GM10847 (cell line): Measurements from ENCODE around the gene GLO1.
A peak's percentile ranks its signal among the peaks of the same experiment; 100 is the strongest.

ENCODE experiments used
- POLR2A ChIP-seq: IDR thresholded peaks from 2 replicates; pipeline ENCODE4 v1.6.1; 2011; ENCODE audit not compliant: insufficient read length; ENCODE audit errors: extremely low read depth

GLO1 gene

DNA sequence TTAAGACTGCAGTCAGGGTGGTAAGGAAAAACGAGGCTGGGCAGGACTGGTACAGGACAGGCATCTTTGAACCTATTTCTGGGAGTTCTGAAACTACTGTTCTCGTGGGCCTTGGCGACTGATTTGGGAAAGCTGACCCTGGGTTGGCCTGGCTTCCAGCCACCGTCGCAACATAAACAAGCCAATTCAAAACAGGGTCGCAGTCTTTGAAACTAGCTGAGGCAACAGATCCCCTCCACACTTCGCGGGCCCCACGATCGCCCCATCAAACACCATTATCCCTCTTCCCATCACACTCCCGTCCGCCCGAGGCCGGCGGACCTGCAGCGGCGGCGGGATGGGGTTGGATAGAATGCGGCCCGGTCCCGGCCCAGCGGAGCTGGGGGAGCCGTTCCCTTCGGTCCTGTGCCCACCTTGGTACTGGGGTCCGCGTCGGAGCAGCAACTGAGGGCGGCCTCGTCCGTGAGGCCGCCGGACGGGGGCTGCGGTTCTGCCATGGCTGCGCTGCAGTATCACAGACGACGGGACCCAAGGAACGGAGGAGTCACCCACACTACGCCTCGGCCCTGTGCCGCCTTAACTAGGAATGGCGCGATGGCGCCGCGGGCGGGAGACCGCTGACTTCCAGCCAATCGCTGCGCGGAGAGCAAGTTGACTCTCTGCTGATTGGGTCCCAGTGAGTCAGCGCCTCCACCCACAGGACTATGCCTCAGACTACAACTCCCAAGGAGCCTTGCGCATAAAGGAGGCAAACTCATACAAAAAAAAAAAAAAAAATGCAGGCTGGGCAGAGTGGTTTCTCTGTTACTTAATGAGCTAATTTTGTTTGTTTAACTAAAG lies at the start of gene GLO1:
GLO1 (minus strand) TSS at position 588 of the 840 bp plus-strand sequence; CDS start at position 497, 91 bp downstream.
- TF ChIP-seq POLR2A, result peak; percentile 83

- no peak for TF ChIP-seq POLR2A
These were observed 48.1 kb upstream of the GLO1 start for GRCh38 chr6:38750968-38751615.

GRCh38 chr6:38749473-38749872 lies 46.5 kb upstream of the GLO1 start:
- TF ChIP-seq POLR2A, result no peak

- TF ChIP-seq POLR2A, result no peak
These were observed 36.6 kb upstream of the GLO1 start for GRCh38 chr6:38739532-38739931.

DNA sequence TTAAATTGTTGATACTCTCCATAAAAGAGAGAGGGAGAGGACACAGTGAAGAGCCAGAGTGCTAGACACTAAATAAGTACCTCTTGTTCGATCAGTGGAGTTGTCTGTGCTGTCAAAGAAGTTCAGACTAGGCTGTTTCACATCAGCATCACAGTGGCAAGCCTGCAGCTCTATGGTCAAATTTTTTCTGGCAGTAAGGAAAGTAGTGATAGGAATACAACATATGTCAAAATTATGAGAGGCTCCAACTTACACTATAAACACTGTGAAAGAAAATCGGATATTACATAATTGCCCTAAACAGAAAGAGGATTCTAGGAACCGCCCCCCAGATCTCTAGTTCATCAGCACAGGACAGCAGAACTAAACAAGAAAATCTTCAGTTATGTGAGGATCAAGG lies 35.3 kb upstream of the GLO1 start:
- TF ChIP-seq POLR2A, result no peak

DNA sequence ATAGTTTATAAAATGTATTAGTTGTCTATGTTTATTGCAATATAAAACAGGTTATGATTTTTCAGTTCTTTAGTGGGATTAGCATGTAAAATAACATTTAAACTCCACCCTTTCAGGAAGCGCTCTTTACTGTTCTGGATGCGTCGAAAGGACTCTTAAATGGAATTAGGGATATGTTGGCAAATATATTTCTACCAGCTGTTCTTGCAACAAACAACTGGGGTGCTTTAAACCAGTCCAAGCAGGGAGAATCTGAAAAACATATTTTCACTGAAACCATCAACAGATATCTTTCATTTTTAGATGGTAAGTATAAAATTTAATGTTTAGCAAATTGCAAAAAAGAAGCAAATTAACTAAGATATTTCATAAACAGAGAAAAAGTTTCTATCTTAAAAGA lies 34.0 kb upstream of the GLO1 start:
- no peak for TF ChIP-seq POLR2A

- no peak for TF ChIP-seq POLR2A
These were observed 27.4 kb upstream of the GLO1 start for GRCh38 chr6:38730140-38730862.

- TF ChIP-seq POLR2A, result no peak
These were observed 25.3 kb upstream of the GLO1 start for GRCh38 chr6:38728203-38728602.

DNA sequence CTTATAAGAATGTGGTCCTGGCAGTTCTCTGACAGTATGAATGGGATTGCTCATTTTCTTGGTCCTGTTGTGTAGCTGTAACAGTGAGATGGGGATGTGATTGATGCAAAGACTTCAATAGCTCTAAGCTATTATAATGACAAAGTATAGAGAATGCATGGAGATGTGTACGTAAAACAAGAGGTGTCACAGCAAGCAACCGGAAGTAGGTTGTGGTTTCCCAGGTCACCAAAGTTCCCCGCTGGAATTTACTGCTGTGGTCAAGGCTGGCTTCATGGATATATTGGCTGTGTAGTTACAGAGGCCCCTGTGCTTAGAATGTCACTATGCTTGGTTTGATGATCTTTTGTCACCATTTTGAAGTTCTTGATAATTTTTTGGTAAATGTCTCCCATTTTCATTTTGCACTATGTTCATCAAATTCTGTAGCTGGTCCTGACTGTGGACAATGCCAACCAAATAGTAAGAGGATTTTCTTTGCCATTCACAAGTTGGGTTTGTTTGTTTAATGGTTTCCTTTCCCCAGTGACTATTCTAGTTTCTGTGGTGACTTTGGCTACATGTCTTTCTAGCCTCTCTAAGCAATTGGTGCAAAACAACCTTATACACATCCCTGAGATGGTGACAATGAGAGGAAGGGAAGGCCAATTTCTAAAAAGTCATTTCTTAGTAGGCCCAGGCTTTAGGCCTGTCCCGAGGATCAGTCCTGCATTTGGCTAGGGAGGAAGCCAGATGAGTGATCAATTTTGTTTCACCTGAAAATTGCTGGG lies 22.7 kb upstream of the GLO1 start:
- TF ChIP-seq POLR2A, result no peak

DNA sequence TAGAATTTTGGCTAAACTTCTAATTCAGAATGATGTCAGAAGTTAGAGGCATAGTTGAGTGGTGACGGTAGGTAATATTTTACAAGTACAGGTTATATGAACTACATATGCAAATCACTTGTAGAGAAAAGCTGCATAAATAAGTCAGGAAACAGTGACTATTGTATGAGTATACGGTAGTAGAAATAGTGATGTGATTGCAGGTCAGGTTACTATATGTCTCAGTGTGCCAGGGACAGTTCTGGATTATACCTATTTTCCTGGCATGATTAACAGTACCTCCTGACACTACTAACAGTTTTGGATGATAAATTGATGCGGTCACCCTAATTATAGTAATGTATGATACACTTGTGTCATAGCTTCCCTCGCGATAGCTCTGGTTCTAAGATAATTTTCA lies 21.4 kb upstream of the GLO1 start:
- no peak for TF ChIP-seq POLR2A

DNA sequence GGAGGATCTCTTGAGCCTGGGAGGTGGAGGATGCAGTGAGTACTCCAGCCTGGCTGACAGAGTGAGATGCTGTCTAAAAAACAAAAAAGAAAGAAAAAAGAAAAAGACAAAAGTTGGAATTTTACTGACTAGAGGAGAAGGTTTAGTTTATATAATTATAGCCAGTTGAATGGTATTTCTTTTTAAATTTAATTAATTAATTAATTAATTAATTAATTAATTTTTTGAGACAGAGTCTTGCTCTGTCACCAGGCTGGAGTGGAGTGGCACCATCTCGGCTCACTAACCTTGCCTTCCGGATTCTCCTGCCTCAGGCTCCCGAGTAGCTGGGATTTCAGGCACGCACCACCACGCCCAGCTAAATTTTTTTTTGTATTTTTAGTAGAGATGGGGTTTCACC lies 20.8 kb upstream of the GLO1 start:
- no peak for TF ChIP-seq POLR2A

- TF ChIP-seq POLR2A, result no peak
These were observed 19.9 kb upstream of the GLO1 start for GRCh38 chr6:38722727-38723334.

DNA sequence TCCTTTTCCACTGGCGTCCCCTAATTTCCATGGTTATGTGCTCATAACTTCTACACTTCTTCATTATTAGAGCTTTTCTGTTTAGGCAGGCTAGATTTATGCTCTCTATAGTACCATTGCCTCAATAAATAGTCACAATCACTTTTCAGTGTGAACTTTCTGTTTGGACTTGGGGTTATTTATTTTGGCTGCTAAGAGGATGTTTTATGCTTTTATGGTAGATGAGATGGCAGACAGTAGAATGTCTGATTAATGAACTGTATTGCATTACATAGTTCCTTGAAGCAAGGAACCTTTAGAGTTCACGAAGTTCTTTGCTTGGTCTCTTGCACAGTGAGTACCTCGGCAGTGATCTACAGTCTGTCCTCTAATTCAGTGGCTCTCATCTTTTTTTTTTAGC lies 19.1 kb upstream of the GLO1 start:
- TF ChIP-seq POLR2A, result no peak

GRCh38 chr6:38720295-38720694 lies 17.4 kb upstream of the GLO1 start:
- no peak for TF ChIP-seq POLR2A

DNA sequence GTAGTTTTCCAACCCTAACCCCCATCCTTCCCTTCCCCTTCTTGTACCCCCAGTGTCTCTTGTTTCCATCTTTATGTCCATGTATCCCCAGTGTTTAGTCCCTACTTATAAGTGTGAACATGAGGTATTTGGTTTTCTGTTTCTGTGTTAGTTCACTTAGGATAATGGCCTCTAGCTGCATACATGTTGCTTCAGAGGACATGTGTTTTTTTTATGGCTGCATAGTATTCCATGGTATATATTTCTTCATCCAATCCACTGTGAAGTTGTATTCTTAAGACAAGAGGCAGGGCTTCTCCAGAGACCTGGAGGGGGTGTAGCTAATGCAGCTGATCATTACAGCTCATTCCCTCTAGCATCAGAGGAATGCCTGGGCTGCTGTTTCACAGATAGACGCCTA lies 16.4 kb upstream of the GLO1 start:
- TF ChIP-seq POLR2A, result no peak
